Naive thymus-derived CD8-positive, alpha-beta T cell (primary cell): ENCODE measurements around the gene SLIT3. TPM values are rescaled to one million over a fixed set of nuclear protein-coding genes. Genes with fewer than 3 reads are reported as not detected.

ENCODE experiments used
- ATAC-seq, 2 donors: fragments of 150-1000 bp; cut with Tn5 transposase in 1 of 2; sonication (Bioruptor Pico), chemical (Tn5 transposase) in 1 of 2; 1 replicate in 1 of 2; 2 replicates in 1 of 2; pipeline ENCODE4 v1.10.0; 2021; ENCODE audit warnings: mild to moderate bottlenecking in 2 of 2, moderate library complexity in 2 of 2
- POLR2A ChIA-PET: fragments of 350-600 bp; sonication (Branson Sonifier 250); formaldehyde crosslinking; loops from one replicate; lab custom pipeline; 2021; ENCODE audit warnings: antibody characterized with exemption; lab: Charles Lee
- DNase-seq, 10 donors: peaks; one replicate each; pipeline versions ENCODE4 v3.0.0 to v3.0.0-alpha.2; 2020 to 2022
- H3K27ac Mint-ChIP-seq, 10 donors: one replicate each; pipeline ENCODE4 v1.8.0; 2020 to 2022; ENCODE audit warnings: mild to moderate bottlenecking in 10 of 10, mixed read lengths in 10 of 10, moderate library complexity in 4 of 10, inconsistent platforms in 1 of 10
- H3K27me3 Mint-ChIP-seq, 5 donors: one replicate each; pipeline ENCODE4 v1.8.0; 2021 to 2022; ENCODE audit warnings: mixed read lengths in 5 of 5
- H3K36me3 Mint-ChIP-seq, 3 donors: one replicate each; pipeline ENCODE4 v1.8.0; 2020 to 2022; ENCODE audit warnings: mixed read lengths in 3 of 3, mild to moderate bottlenecking in 2 of 3, inconsistent platforms in 1 of 3
- H3K4me1 Mint-ChIP-seq, 4 donors: one replicate each; pipeline ENCODE4 v1.8.0; 2021 to 2022; ENCODE audit warnings: mixed read lengths in 4 of 4
- H3K4me3 Mint-ChIP-seq, 10 donors: one replicate each; pipeline ENCODE4 v1.8.0; 2020 to 2022; ENCODE audit warnings: mild to moderate bottlenecking in 10 of 10, mixed read lengths in 10 of 10, moderate library complexity in 6 of 10, inconsistent platforms in 1 of 10
- H3K9me3 Mint-ChIP-seq, 9 donors: one replicate each; pipeline ENCODE4 v1.8.0; 2020 to 2022; ENCODE audit warnings: mixed read lengths in 9 of 9, mild to moderate bottlenecking in 3 of 9, inconsistent platforms in 1 of 9, moderate library complexity in 1 of 9
- polyA plus RNA-seq, 3 donors: library from polyadenylated mRNA; unstranded; fragments of 300-500 nt; fragmentation: Illumina TruSeq; gene quantifications; one replicate each; pipeline ENCODE4 v1.2.3, GENCODE V29; 2021
- total RNA-seq, 8 experiments: library from RNA in 2 of 8; stranded (reverse) in 2 of 8; gene quantifications; one replicate each; pipeline ENCODE4 v1.2.3 and lab custom pipeline; 2021 to 2026

Gene SLIT3
- total and polyA plus RNA-seq, 5 experiments from 2014 or later, result not detected

- no peak overlapping the region for H3K4me3 Mint-ChIP-seq
- no peak for DNase-seq
- ATAC-seq, result no peak
- H3K27ac Mint-ChIP-seq, result no peak overlapping the region
- H3K27me3 Mint-ChIP-seq, result peaks cover 1 to 11% (median 3%) of the 10 kb centered on the region in 5 donors
- peaks cover 0 to 3% (median 0%) of the 10 kb centered on the region in 4 donors for H3K4me1 Mint-ChIP-seq
- H3K9me3 Mint-ChIP-seq, result no peaks in the 10 kb centered on the region
- POLR2A ChIA-PET, result interaction anchor here (0.6 to 0.7 kb wide), 2 partner anchors 251 to 576 kb away, joined by 3 read pairs; no protein-coding TSS in a partner anchor
- H3K36me3 Mint-ChIP-seq, result no peaks in the 10 kb centered on the region
Observed at GRCh38 chr5:168666356-168666755, 634.6 kb downstream of the SLIT3 start.

- H3K9me3 Mint-ChIP-seq, result no peaks in the 10 kb centered on the region
- peaks cover 1 to 11% (median 3%) of the 10 kb centered on the region in 5 donors for H3K27me3 Mint-ChIP-seq
- H3K36me3 Mint-ChIP-seq, result no peaks in the 10 kb centered on the region
- POLR2A ChIA-PET, result no interaction called here
- H3K4me3 Mint-ChIP-seq, result no peak overlapping the region
- peaks cover 0 to 3% (median 0%) of the 10 kb centered on the region in 4 donors for H3K4me1 Mint-ChIP-seq
- DNase-seq, result no peak
- ATAC-seq, result no peak
- H3K27ac Mint-ChIP-seq, result no peak overlapping the region
Observed at GRCh38 chr5:168663276-168664004, 637.5 kb downstream of the SLIT3 start.

GRCh38 chr5:168661593-168662485, 639.1 kb downstream of the SLIT3 start:
- Mint-ChIP-seq H3K27me3 (peaks cover 3 to 11% (median 3%) of the 10 kb centered on the region in 5 donors), H3K4me1 (peaks cover 0 to 3% (median 0%) of the 10 kb centered on the region in 4 donors), H3K4me3 (no peak overlapping the region), H3K36me3 (no peaks in the 10 kb centered on the region), H3K9me3 (no peaks in the 10 kb centered on the region), H3K27ac (no peak overlapping the region)
- DNase-seq (no peak), ATAC-seq (no peak)
- POLR2A ChIA-PET, result no interaction called here

GRCh38 chr5:168660691-168661090, 640.2 kb downstream of the SLIT3 start:
- DNase-seq (no peak), ATAC-seq (no peak)
- Mint-ChIP-seq H3K36me3 (no peaks in the 10 kb centered on the region), H3K27ac (no peak overlapping the region), H3K4me3 (no peak overlapping the region), H3K4me1 (peaks cover 0 to 3% (median 0%) of the 10 kb centered on the region in 4 donors), H3K9me3 (no peaks in the 10 kb centered on the region), H3K27me3 (peaks cover 3 to 11% (median 4%) of the 10 kb centered on the region in 5 donors)
- POLR2A ChIA-PET, result no interaction called here

GRCh38 chr5:168659286-168659847, 641.6 kb downstream of the SLIT3 start:
- H3K9me3 Mint-ChIP-seq, result no peaks in the 10 kb centered on the region
- ATAC-seq (no peak), DNase-seq (no peak)
- no peak overlapping the region for H3K4me3 Mint-ChIP-seq
- peaks cover 0 to 3% (median 0%) of the 10 kb centered on the region in 4 donors for H3K4me1 Mint-ChIP-seq
- H3K36me3 Mint-ChIP-seq, result no peaks in the 10 kb centered on the region
- POLR2A ChIA-PET, result no interaction called here
- no peak overlapping the region for H3K27ac Mint-ChIP-seq
- peaks cover under 1 to 11% (median 4%) of the 10 kb centered on the region in 5 donors for H3K27me3 Mint-ChIP-seq

- Mint-ChIP-seq H3K4me1 (peaks cover 0 to under 1% (median 0%) of the 10 kb centered on the region in 4 donors), H3K36me3 (no peaks in the 10 kb centered on the region), H3K27ac (peak overlapping the region in 1 of 10 donors; percentile 24), H3K9me3 (no peaks in the 10 kb centered on the region), H3K27me3 (peaks cover under 1 to 11% (median 3%) of the 10 kb centered on the region in 5 donors), H3K4me3 (no peak overlapping the region)
- POLR2A ChIA-PET, result no interaction called here
- ATAC-seq (no peak), DNase-seq (no peak)
Observed at GRCh38 chr5:168658394-168658793, 642.5 kb downstream of the SLIT3 start.

GRCh38 chr5:168656633-168657032, 644.3 kb downstream of the SLIT3 start:
- Mint-ChIP-seq H3K4me3 (no peak overlapping the region), H3K27me3 (peaks cover 0 to 11% (median 3%) of the 10 kb centered on the region in 5 donors), H3K9me3 (no peaks in the 10 kb centered on the region), H3K36me3 (no peaks in the 10 kb centered on the region), H3K27ac (no peak overlapping the region), H3K4me1 (no peaks in the 10 kb centered on the region)
- POLR2A ChIA-PET, result no interaction called here
- ATAC-seq (no peak), DNase-seq (no peak)

GRCh38 chr5:168655316-168655715, 645.6 kb downstream of the SLIT3 start:
- ATAC-seq (no peak), DNase-seq (no peak)
- H3K4me3 Mint-ChIP-seq, result no peak overlapping the region
- H3K36me3 Mint-ChIP-seq, result no peaks in the 10 kb centered on the region
- H3K27ac Mint-ChIP-seq, result no peak overlapping the region
- H3K4me1 Mint-ChIP-seq, result no peaks in the 10 kb centered on the region
- peaks cover 0 to 5% (median 0%) of the 10 kb centered on the region in 5 donors for H3K27me3 Mint-ChIP-seq
- POLR2A ChIA-PET, result no interaction called here
- no peaks in the 10 kb centered on the region for H3K9me3 Mint-ChIP-seq

GRCh38 chr5:168654211-168654721, 646.7 kb downstream of the SLIT3 start:
- Mint-ChIP-seq H3K27me3 (peaks cover 0 to 5% (median 0%) of the 10 kb centered on the region in 5 donors), H3K4me3 (no peak overlapping the region), H3K27ac (no peak overlapping the region), H3K9me3 (peaks cover 0 to 2% (median 0%) of the 10 kb centered on the region in 9 donors), H3K4me1 (no peaks in the 10 kb centered on the region), H3K36me3 (no peaks in the 10 kb centered on the region)
- POLR2A ChIA-PET, result no interaction called here
- ATAC-seq (no peak), DNase-seq (no peak)

- Mint-ChIP-seq H3K27me3 (peaks cover 0 to 5% (median 0%) of the 10 kb centered on the region in 5 donors), H3K27ac (no peak overlapping the region), H3K4me3 (no peak overlapping the region), H3K4me1 (no peaks in the 10 kb centered on the region), H3K36me3 (no peaks in the 10 kb centered on the region), H3K9me3 (peaks cover 0 to 5% (median 0%) of the 10 kb centered on the region in 9 donors)
- ATAC-seq (no peak), DNase-seq (no peak)
- POLR2A ChIA-PET, result no interaction called here
Observed at GRCh38 chr5:168653626-168654025, 647.3 kb downstream of the SLIT3 start.

- H3K36me3 Mint-ChIP-seq, result no peaks in the 10 kb centered on the region
- no peak overlapping the region for H3K27ac Mint-ChIP-seq
- peaks cover 0 to 5% (median 0%) of the 10 kb centered on the region in 9 donors for H3K9me3 Mint-ChIP-seq
- POLR2A ChIA-PET, result no interaction called here
- peaks cover 0 to 5% (median 0%) of the 10 kb centered on the region in 5 donors for H3K27me3 Mint-ChIP-seq
- DNase-seq, result no peak
- no peak overlapping the region for H3K4me3 Mint-ChIP-seq
- H3K4me1 Mint-ChIP-seq, result no peaks in the 10 kb centered on the region
- no peak for ATAC-seq
Observed at GRCh38 chr5:168651648-168652047, 649.3 kb downstream of the SLIT3 start.

- ATAC-seq, result no peak
Observed at GRCh38 chr5:168649306-168649705, 651.6 kb downstream of the SLIT3 start.

More at GRCh38 chr5:168649306-168649705, 651.6 kb downstream of the SLIT3 start:
- H3K36me3 Mint-ChIP-seq, result peaks cover 0 to 10% (median 0%) of the 10 kb centered on the region in 3 donors
- H3K27ac Mint-ChIP-seq, result no peak overlapping the region
- DNase-seq, result no peak
- H3K4me1 Mint-ChIP-seq, result no peaks in the 10 kb centered on the region
- H3K27me3 Mint-ChIP-seq, result peaks cover 0 to 5% (median 0%) of the 10 kb centered on the region in 5 donors
- POLR2A ChIA-PET, result no interaction called here
- no peak overlapping the region for H3K4me3 Mint-ChIP-seq
- H3K9me3 Mint-ChIP-seq, result peaks cover 0 to 12% (median 6%) of the 10 kb centered on the region in 9 donors
